COR-L47 (cell line): Measurements from ENCODE around the gene DEPP1.

Source experiments
- DNase-seq: peaks from one replicate; lab custom pipeline; 2025; lab: John Stamatoyannopoulos, UW

DEPP1 gene

DNA sequence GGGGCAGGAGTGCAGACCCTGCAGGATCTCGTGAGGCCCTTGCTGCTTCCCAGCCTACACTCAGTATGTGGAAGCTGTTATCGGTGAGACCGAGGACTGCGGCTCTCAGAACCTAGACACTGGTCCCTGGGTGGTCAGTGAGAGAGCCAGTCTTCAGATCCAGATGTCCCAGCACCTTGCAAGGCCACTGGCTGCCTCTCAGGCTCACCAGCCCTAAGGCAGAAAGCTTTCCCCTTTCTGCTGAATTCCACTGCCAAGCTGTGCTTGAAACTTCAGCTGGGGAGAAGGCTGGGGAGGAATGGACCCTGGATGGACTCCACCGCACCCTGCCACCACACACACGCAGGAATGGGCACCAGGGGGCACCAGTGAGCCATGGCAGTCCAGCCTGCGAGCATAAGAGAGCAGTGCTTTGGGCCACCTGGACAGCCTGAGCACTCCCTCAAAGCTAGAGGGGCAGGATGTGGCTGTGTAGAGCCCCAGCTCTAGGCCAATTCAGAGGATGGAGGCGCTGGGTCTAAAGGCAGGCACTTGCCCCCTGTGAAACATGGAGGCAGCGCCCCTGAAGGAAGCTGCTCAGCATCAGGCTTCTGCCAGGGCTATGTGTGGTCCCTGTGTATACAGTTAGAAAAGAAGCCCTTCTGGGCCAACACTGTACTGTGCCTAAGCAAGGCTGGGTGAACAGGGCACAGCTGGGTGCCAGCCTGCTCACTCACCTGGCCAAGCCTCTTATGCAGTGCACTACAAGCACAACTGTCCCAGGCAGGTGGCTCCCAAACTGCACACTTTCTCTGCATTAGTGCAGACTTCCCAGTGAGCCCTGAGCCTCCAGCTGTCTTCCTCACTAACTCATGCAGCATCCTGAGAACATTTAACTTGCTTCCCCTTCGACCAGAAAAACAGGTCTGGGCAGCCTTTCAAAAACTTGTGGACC is 45.8 kb downstream of the DEPP1 start:
- peak; percentile 26 for DNase-seq

DNA sequence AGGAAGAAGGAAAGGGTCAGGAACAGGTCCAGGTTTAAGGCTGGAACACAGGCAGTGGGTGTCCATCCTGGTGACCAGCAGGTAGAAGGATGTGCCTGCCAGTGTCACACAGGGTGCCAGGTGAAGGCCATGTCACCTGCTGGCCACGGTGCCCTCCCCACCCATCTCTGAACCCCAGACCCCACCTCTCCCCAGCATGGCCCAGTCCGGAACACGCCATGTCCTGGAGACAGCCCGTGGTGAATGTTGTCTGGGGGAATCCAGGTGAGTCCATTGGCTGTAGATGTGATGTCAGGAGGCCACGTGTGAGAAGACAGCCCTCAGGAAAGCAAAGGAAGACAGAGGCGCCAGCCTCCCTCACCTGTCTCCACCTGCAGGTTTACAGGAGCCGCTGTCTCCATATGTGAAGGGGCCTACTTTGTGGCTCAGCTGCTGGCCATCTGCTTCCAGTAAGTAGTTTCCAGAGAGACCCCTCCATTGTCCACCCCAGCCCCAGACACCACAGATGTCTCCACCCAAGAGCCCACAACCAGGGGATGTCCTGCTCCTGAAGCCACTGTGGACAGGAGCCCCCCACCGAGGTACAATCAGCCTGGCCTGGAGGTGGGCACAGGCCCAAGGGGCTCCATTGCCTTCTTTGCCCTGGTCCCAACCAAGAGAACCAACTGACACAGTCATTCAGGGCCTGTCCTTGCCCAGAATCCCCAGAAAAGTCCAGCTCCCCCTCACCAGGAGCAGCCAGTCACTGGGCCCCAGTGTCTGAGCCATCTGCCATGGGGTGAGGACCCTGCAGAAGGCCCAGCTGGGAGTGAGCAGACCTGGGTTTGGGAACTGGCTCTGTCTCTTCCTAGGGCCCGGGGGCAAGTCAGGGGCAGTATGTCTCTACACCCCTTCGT is 46.7 kb downstream of the DEPP1 start:
- DNase-seq, result no peak

DNA sequence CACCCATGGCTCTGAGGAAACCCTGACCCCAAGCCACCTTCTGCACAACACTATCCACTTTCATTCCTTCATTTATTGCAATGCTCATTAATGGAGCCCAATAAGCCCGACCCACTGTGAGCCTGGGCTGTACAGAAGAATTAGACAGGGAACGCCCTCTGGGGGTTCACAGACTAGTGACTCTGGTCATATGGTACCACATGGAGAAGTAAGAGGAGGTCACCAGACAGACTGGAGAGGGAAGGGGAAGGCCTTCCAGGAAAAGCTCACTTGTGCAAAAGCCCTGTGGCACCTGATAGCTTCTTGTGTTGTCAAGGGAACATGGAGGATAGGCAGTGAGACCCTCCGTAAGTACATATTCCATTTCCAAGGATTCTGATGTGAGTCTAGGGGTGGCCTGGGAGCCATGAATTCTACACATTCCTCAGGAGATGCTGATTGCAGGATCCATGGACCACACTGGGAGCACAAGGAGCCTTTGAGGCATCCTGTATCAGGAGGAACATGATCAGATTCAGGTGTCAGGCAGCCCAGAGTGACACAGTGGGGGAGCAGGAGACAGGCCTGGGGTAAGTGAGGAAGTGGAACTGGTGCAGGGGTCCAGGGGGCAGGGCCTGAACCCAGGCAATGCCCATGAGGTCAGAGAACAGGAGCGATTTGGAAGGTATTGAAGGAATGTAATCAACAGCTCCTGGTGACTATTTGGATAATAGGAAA is 47.5 kb downstream of the DEPP1 start:
- no peak for DNase-seq

DNA sequence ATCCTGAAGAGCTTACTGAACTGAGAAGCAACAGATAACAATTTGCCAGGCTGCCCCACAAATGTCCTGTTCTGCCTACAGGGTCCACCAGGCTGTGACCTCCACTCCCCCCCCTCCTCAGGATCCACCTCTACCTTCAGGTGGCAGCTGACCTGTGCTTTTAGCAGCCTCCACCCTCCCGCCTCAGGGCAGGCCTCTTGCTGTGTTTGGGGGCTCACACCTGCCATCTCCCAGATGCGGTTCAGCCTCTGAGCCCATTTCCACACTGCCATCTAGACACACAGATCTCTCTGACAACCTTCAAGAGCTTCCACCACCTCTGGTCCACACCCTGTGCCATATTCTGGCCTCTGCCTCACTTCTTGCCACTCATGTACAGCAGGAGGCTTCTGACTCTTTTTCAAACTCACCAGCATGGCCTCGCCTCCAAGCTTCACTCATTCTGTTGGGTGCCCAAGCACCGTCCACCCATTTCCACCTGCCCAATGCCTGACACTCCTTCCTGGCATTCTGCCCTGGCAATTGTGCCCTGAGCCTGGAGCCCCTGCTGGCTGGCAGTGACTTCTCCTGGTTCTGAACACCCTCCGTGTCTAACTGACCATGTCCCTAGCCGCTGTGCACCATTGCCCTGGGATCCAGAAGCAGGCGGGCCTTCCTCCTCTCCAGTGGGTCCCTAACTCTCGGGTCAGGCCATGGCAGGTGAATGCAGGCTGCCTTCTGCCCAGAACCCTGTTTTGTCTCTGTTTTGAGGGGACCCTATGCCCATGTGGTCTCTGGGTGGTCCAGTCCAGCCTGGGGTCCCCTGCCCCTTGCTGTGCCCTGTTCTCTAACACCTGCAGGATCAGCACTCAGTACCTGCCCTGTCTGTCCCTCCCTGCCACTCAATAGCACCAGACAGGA is 49.0 kb downstream of the DEPP1 start:
- no peak for DNase-seq

DNA sequence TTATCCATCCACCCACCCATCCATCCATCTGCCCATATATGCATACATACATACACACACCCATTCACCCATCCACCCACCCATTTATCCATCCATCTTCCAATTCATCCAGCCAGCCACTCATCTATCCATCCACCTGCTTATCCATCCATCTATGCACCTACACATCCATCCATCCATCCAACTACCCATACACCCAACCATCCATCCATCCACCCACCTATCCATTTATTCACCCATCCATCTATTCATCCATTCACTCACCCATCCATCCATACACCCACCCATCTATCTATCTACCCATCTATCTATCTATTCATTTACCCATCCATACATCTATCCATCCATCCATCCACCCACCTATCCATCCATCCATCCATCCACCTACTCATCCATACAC is 50.1 kb downstream of the DEPP1 start:
- no peak for DNase-seq

DNA sequence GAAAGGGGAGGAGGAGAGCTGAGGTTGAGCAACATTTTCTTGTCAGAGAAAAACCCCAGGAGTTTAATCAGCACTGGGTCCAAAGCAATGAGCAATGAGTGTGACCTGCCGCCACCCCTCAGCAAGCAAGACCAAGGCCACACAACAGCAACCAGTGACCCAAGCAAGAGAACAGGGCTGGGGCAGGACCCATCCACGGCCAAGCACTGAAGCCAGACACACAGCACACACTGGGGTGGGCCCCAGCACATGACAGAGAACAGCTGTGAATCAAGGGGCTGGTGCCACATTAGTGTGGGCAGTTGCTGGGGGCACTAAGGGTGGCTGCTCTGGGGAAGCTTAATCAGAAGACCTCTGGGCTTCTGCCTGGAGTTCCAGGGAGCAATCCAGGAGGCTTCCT is 51.3 kb downstream of the DEPP1 start:
- DNase-seq, result no peak

DNA sequence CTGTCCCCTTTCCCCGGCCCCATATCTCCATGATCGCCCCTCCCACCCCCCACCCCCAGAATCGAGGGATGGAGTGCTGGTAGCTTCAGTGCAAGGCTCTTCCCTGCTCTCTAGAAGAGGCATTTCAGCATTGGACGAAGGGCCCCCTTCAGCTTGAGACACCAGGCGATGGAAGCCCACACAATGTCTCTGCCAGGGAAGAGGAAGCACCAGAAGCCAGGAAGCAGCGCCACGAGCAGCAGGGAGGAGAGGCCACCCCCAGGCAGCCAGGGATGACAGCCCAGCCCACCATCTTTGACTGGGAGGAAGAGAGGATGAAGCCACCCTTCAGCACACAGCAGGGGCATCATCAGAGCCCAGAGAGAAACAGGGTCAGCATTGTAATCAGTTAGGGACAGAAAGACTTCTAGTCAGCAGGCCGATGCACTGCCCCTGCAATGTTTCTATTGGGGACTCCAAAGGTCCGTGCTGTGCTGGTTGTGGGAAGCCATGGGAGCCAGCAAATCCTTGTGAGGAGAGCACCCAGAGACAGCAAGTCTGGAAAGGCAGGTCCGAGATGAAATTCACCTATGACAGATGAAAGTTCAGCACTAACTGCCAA is 51.8 kb downstream of the DEPP1 start:
- DNase-seq, result no peak
